Measurements from ENCODE around the gene USP48. TPM values are rescaled to one million over a fixed set of nuclear protein-coding genes. Genes with fewer than 3 reads are reported as not detected.

Gene USP48
- total RNA-seq, 3 donors from 2014 or later: 56.0 to 86.9 (median 74.7) TPM

GRCh38 chr1:21716169-21716568, 66.8 kb downstream of the USP48 start:
- H3K27me3 ChIP-seq: no peaks in the 10 kb centered on the region
- DNase-seq (ENCODE audit: low spot score in 2 of 2): no peak
- H3K4me1 ChIP-seq: no peaks in the 10 kb centered on the region
- intact Hi-C loops (cut with DNase I; ENCODE audit: low total_unique reads): loop anchor here (5.0 kb wide), 1 partner anchor 361 kb away; no protein-coding TSS in a partner anchor
- H3K9me3 ChIP-seq: no peaks in the 10 kb centered on the region
- no peaks in the 10 kb centered on the region for H3K36me3 ChIP-seq
- TF ChIP-seq POLR2A (IDR thresholded peaks at IDR 0.05): no peak
- TF ChIP-seq, protein P1, sequence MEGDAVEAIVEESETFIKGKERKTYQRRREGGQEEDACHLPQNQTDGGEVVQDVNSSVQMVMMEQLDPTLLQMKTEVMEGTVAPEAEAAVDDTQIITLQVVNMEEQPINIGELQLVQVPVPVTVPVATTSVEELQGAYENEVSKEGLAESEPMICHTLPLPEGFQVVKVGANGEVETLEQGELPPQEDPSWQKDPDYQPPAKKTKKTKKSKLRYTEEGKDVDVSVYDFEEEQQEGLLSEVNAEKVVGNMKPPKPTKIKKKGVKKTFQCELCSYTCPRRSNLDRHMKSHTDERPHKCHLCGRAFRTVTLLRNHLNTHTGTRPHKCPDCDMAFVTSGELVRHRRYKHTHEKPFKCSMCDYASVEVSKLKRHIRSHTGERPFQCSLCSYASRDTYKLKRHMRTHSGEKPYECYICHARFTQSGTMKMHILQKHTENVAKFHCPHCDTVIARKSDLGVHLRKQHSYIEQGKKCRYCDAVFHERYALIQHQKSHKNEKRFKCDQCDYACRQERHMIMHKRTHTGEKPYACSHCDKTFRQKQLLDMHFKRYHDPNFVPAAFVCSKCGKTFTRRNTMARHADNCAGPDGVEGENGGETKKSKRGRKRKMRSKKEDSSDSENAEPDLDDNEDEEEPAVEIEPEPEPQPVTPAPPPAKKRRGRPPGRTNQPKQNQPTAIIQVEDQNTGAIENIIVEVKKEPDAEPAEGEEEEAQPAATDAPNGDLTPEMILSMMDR (IDR thresholded peaks at IDR 0.05): no peak
- no peak for TF ChIP-seq POLR2AphosphoS5 (IDR thresholded peaks at IDR 0.05)
- no peak overlapping the region for H3K4me3 ChIP-seq
- no peak overlapping the region for H3K27ac ChIP-seq

DNA sequence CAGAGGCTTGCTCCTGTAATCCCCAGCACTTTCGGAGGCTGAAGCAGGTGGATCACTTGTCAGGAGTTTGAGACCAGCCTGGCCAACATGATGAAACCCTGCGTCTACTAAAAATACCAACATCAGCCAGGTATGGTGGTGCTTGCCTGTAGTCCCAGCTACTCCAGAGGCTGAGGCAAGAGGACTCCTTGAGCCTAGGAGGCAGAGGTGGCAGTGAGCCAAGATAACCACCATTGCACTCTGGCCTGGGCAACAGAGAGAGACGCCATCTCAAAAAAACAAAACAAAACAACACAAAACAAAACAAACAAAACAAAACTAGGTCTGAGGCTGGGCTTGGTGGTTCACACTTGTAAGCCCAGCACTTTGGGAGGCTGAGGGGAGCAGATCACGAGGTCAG, 75.1 kb downstream of the USP48 start:
- DNase-seq (ENCODE audit: low spot score in 2 of 2): no peak
- Histone ChIP-seq H3K36me3 (no peaks in the 10 kb centered on the region), H3K4me3 (no peak overlapping the region), H3K27ac (no peak overlapping the region), H3K9me3 (no peaks in the 10 kb centered on the region), H3K4me1 (no peaks in the 10 kb centered on the region), H3K27me3 (no peaks in the 10 kb centered on the region)
- no peak for TF ChIP-seq POLR2AphosphoS5 (IDR thresholded peaks at IDR 0.05)
- TF ChIP-seq, protein P1 (IDR thresholded peaks at IDR 0.05): no peak
- TF ChIP-seq POLR2A (IDR thresholded peaks at IDR 0.05): no peak
- intact Hi-C loops (cut with DNase I; ENCODE audit: low total_unique reads): no loop called here

GRCh38 chr1:21707086-21707840, 75.7 kb downstream of the USP48 start:
- H3K36me3 ChIP-seq: peaks cover 3% of the 10 kb centered on the region
- TF ChIP-seq POLR2A (IDR thresholded peaks at IDR 0.05) (no peak), POLR2AphosphoS5 (IDR thresholded peaks at IDR 0.05) (no peak)
- TF ChIP-seq, protein P1 (IDR thresholded peaks at IDR 0.05): no peak
- intact Hi-C loops (cut with DNase I; ENCODE audit: low total_unique reads): no loop called here
- no peaks in the 10 kb centered on the region for H3K27me3 ChIP-seq
- no peaks in the 10 kb centered on the region for H3K9me3 ChIP-seq
- no peaks in the 10 kb centered on the region for H3K4me1 ChIP-seq
- H3K27ac ChIP-seq: no peak overlapping the region
- no peak overlapping the region for H3K4me3 ChIP-seq
- DNase-seq (ENCODE audit: low spot score in 2 of 2): no peak

DNA sequence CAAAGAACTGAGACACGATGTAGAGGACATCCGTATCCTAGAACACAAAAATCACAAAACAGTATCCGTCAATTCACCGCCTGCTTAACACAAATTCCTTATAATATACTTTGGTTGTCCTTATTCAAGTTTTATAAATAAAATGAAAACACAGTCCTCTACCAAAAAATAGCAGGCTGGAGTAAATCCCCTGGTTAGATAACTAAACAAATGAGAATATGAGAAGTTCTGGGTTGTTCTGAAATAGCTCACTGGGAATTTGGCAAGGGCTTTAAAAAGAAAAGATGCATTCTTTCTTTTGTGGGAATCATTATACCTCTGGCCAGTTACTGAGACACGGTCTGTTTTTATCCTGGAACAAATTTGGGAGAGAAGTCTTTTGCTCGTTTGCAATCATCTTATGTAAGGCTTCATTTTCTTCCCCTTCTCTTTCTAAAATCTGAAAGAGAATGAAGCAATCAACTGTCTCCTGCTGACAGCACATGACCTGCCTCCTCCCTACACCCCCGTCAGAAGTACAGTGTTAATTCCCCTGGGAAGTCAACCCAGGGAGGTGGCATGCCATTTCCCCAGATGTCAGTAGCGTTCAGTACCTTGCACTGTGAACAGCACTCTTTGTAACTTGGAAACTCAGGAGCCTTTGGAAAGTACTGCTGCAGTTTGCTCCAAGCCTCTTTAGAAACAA, 76.7 kb downstream of the USP48 start:
- H3K27ac ChIP-seq: no peak overlapping the region

More for the DNA sequence above, 76.7 kb downstream of the USP48 start:
- H3K4me1 ChIP-seq: no peaks in the 10 kb centered on the region
- intact Hi-C loops (cut with DNase I; ENCODE audit: low total_unique reads): no loop called here
- no peaks in the 10 kb centered on the region for H3K9me3 ChIP-seq
- TF ChIP-seq POLR2AphosphoS5 (IDR thresholded peaks at IDR 0.05): no peak
- TF ChIP-seq POLR2A (IDR thresholded peaks at IDR 0.05): no peak
- TF ChIP-seq, protein P1 (IDR thresholded peaks at IDR 0.05): no peak
- H3K27me3 ChIP-seq: no peaks in the 10 kb centered on the region
- no peak for DNase-seq (ENCODE audit: low spot score in 2 of 2)
- no peak overlapping the region for H3K4me3 ChIP-seq
- peaks cover 3% of the 10 kb centered on the region for H3K36me3 ChIP-seq

All from breast epithelium (tissue), 4 donors.